Transverse colon (tissue), 4 donors: ENCODE results near the gene C5AR2. TPM values are rescaled to one million over a fixed set of nuclear protein-coding genes. Genes with fewer than 3 reads are reported as not detected.
"Not testable (repeated sequence)": the region's sequence is repeated elsewhere in the genome, so short reads cannot be mapped to it uniquely, and the experiment has no call there.

ENCODE experiments used
- DNase-seq: peaks from one replicate; pipeline ENCODE4 v3.0.0-alpha.2; 2019
- H3K27ac ChIP-seq, 4 donors: fragments of 200-600 bp; sonication (generic); 2 replicates each; pipeline ENCODE4 v1.5.1; 2016 to 2018; ENCODE audit warnings: inconsistent platforms in 4 of 4
- H3K27me3 ChIP-seq: fragments of 200-600 bp; sonication (generic); 2 replicates; pipeline ENCODE4 v1.5.1; 2017; ENCODE audit warnings: inconsistent platforms
- H3K36me3 ChIP-seq, 4 donors: fragments of 200-600 bp; sonication (generic); 2 replicates each; pipeline ENCODE4 v1.5.1; 2017 to 2019; ENCODE audit warnings: inconsistent platforms in 4 of 4
- H3K4me1 ChIP-seq, 4 donors: fragments of 200-600 bp; sonication (generic); 2 replicates each; pipeline ENCODE4 v1.5.1; 2017 to 2020; ENCODE audit warnings: inconsistent platforms in 4 of 4
- H3K4me3 ChIP-seq, 4 donors: fragments of 200-600 bp; sonication (generic); 1 replicate in 1 of 4; 2 replicates in 3 of 4; pipeline versions ENCODE4 v1.5.1 to v1.6.1; 2017 to 2019; ENCODE audit warnings: inconsistent platforms in 4 of 4
- H3K9me3 ChIP-seq, 2 donors: fragments of 200-600 bp; sonication (generic); 2 replicates each; pipeline ENCODE4 v1.5.1; 2017 to 2019; ENCODE audit warnings: inconsistent platforms in 2 of 2
- EP300 ChIP-seq: sonication (generic); formaldehyde crosslinking; IDR thresholded peaks from one replicate; pipeline ENCODE4 v1.6.1; 2017; ENCODE audit warnings: antibody characterized with exemption, low read depth
- POLR2A ChIP-seq: fragments of 450-650 bp; IDR thresholded peaks from one replicate; pipeline ENCODE4 v1.6.1; 2016; ENCODE audit warnings: antibody characterized with exemption, mild to moderate bottlenecking, moderate library complexity
- POLR2AphosphoS5 ChIP-seq, 3 donors: sonication (generic); formaldehyde crosslinking; IDR thresholded peaks; one replicate each; pipeline ENCODE4 v1.6.1; 2016; ENCODE audit warnings: antibody characterized with exemption in 3 of 3
- WGBS, 2 donors: methylation state at CpG; one replicate each; pipeline ENCODE4 v1.1.5; 2018; ENCODE audit warnings: low coverage in 1 of 2; 5-methylcytosine and 5-hydroxymethylcytosine counted together
- in situ Hi-C, 4 donors: fragments of 200-750 bp; cut with MboI; loops; one replicate each; pipeline versions ENCODE4 v1.15.0 to v1.15.1; 2017; ENCODE audit warnings: low sequenced_read_pairs in 3 of 4, low pct_ligation_motif_present in 1 of 4, low pct_unique_long_range_greater_than_20kb in 1 of 4
- intact Hi-C: fragments of 100-400 bp; cut with DNase I; formaldehyde crosslinking; loops from one replicate; pipeline ENCODE4 v1.15.1; 2023; ENCODE audit warnings: low total_unique reads
- total RNA-seq, 4 donors: library from RNA; depleted of rRNA; stranded (reverse); fragments of >200 nt; gene quantifications; one replicate each; pipeline ENCODE4 v1.1.0, GENCODE V29; 2016
- TF ChIP-seq, protein P1 (sequence below), 5 experiments: fragments of 200-600 bp in 3 of 5; fragments of 450-650 bp in 2 of 5; sonication (generic) in 3 of 5; IDR thresholded peaks; 1 replicate in 2 of 5; 2 replicates in 3 of 5; pipeline ENCODE4 v1.5.1; 2016 to 2017; ENCODE audit warnings: antibody characterized with exemption in 5 of 5, inconsistent platforms in 3 of 5, mild to moderate bottlenecking in 2 of 5, moderate library complexity in 1 of 5

Gene C5AR2
- total RNA-seq, result 1 to 10 TPM in 2 of 4 donors, under 1 TPM in 1, not detected in 1; 0.64 to 4.9 (median 2.0) TPM

DNA sequence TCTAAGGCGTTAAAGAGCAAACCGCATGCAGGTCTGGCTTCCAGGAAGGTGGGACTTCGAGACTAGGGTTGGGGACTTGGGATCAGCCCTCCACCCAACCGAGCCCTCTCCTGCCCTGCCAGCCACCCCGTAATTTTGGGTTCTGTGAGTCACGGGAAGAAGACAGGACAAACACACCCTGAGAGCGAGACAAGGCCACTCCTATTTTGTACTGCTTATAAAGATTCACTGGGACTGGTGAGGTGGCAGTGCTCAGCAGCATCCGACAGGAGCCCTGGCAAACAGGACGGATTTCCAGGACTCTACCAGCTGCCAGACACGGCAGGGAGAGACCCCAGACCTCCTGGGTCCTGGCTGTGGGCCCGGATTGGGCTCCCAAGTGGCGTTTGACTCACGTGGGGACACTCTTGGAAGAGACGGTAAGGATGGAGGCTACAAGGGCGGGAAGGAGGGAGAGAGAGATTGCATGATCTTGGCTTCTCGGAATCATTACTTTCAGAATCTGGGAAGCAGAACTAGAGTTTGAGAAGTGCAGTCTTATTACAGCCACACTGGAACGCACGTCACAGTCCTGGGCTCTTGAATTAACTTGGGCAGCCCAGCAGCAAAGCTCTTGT lies at the start of gene C5AR2:
C5AR2 (plus strand) TSS at position 245 of the 617 bp plus-strand sequence. CDS start 8,625 bp downstream, outside the sequence.
- 44 to 46% methylated on average over 8 to 18 of the region's 18 CpGs for WGBS, 2 donors
- Histone ChIP-seq H3K27me3 (no peaks in the 10 kb centered on the region), H3K4me3 (no peak within 1 kb of the TSS), H3K27ac (peak within 1 kb of the TSS; percentile 2 to 74 (median 30)), H3K36me3 (no peaks in the 10 kb centered on the region), H3K4me1 (no peaks in the 10 kb centered on the region), H3K9me3 (no peaks in the 10 kb centered on the region)
- peak; percentile 20 for TF ChIP-seq POLR2A
- no peak for TF ChIP-seq POLR2AphosphoS5 (IDR thresholded peaks at IDR 0.05)
- in situ Hi-C loops (no loop called here), intact Hi-C loops (no loop called here)
- DNase-seq, result no peak

DNA sequence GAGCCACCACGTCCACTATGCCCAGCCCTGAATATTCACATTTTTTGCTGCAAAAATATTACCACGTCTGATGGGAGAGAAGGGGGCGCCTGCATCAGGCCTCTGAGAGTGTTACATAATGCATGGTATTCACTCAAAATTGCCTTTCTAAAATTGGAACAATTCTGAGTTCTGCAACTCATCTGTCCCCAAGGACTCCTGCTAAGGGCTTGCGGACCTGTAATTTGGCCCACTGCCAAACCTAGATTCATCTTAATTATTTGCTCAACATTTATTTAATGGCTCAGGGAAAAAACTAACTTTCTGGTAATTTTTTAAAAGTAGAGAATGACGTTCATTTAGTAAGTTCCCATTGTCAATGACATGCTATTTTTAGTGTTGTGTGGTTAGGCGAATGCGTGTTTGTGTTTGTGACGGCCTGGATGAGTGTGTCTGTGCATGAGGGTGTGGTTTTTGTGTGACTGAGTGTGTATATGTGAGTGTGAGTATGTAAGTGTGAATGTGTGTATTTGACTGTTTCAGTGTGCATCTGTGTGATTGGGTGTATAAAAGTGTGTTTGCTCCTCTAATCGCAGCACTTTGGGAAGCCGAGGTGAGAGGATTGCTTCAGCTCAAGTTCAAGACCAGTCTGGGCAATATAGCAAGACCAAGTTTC lies 48.4 kb upstream of the C5AR2 start:
- intact Hi-C loops, result no loop called here
- H3K4me3 ChIP-seq, result no peak overlapping the region
- WGBS, 2 donors, result 77% methylated on average over 10 of the region's 10 CpGs; no CpG with 5 or more reads in 1 of the 2 donors
- H3K27me3 ChIP-seq, result no peaks in the 10 kb centered on the region
- H3K27ac ChIP-seq, result no peak overlapping the region
- no peak for TF ChIP-seq POLR2A
- TF ChIP-seq EP300, result no peak
- no peak for TF ChIP-seq POLR2AphosphoS5 (IDR thresholded peaks at IDR 0.05)
- TF ChIP-seq, protein P1, sequence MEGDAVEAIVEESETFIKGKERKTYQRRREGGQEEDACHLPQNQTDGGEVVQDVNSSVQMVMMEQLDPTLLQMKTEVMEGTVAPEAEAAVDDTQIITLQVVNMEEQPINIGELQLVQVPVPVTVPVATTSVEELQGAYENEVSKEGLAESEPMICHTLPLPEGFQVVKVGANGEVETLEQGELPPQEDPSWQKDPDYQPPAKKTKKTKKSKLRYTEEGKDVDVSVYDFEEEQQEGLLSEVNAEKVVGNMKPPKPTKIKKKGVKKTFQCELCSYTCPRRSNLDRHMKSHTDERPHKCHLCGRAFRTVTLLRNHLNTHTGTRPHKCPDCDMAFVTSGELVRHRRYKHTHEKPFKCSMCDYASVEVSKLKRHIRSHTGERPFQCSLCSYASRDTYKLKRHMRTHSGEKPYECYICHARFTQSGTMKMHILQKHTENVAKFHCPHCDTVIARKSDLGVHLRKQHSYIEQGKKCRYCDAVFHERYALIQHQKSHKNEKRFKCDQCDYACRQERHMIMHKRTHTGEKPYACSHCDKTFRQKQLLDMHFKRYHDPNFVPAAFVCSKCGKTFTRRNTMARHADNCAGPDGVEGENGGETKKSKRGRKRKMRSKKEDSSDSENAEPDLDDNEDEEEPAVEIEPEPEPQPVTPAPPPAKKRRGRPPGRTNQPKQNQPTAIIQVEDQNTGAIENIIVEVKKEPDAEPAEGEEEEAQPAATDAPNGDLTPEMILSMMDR (IDR thresholded peaks at IDR 0.05), result no peak
- no peaks in the 10 kb centered on the region for H3K4me1 ChIP-seq
- DNase-seq, result no peak
- in situ Hi-C loops, result loop anchor here in 3 of 4 donors (25.0 kb wide), 3 partner anchors 104 to 429 kb away; partner anchors contain the start of genes EHD2 (in 2 of the 3) and MEIS3 (in 1 of the 3)
- H3K9me3 ChIP-seq, result no peaks in the 10 kb centered on the region
- no peaks in the 10 kb centered on the region for H3K36me3 ChIP-seq

DNA sequence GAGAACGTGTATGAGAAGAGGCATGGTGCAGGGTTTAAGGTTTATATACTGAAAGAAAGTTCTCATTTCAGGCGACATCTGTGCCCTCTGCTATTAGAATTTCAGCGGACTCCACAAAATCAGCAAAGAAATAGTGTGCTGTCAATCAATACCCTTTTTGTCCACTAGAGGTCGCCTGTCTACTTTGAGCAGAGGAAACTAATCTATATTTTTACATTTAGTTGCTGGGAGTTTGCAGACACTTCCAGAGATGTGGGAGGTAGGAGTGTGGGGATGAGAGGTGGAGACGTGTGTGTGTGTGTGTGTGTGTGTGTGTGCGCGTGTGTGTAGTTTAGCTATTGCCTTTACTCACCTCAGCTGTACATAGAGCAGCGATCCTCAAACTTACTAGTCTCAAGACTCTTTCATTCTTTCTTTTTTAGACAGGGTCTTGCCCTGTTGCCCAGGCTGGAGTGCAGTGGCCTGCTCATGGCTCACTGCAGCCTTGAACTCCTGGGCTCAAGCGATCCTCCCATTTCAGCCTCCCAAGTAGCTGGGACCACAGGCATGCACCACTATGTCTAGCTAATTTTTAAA lies 47.6 kb upstream of the C5AR2 start:
- Histone ChIP-seq H3K36me3 (no peaks in the 10 kb centered on the region), H3K27me3 (no peaks in the 10 kb centered on the region), H3K27ac (no peak overlapping the region), H3K4me3 (no peak overlapping the region), H3K9me3 (no peaks in the 10 kb centered on the region), H3K4me1 (peaks cover 2 to 8% (median 5%) of the 10 kb centered on the region in 4 donors)
- TF ChIP-seq EP300 (no peak), POLR2AphosphoS5 (IDR thresholded peaks at IDR 0.05) (no peak), POLR2A (no peak)
- TF ChIP-seq, protein P1 (IDR thresholded peaks at IDR 0.05), result peak; percentile 85 to 97 (median 92)
- intact Hi-C loops (no loop called here), in situ Hi-C loops (loop anchor here in 3 of 4 donors (25.0 kb wide), 3 partner anchors 103 to 428 kb away; partner anchors contain the start of genes EHD2 (in 2 of the 3) and MEIS3 (in 1 of the 3))
- 0 to 33% methylated on average over 3 to 9 of the region's 9 CpGs for WGBS, 2 donors
- DNase-seq, result no peak

DNA sequence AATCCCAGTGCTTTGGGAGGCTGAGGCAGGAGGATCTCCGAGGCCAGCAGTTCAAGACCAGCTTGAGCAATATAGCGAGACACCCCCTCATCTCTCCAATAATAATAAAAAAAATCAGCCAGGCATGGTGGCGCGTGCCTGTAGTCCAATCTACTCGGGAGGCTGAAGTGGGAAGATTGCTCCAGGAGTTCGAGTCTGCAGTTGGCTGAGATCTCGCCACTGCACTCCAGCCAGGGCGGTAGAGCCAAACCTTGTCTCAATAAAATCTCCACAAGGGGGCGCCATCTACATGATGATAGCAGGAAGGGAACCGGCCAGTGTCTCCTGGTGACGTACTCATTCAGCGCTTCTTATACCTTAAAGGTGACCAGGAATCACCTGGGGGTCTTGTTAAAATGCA lies 35.9 kb upstream of the C5AR2 start:
- intact Hi-C loops, result no loop called here
- Histone ChIP-seq H3K4me3 (no peak overlapping the region), H3K9me3 (no peaks in the 10 kb centered on the region), H3K27me3 (no peaks in the 10 kb centered on the region), H3K27ac (no peak overlapping the region), H3K4me1 (peaks cover 0 to 5% (median 0%) of the 10 kb centered on the region in 4 donors), H3K36me3 (no peaks in the 10 kb centered on the region)
- WGBS, 2 donors, result 27% methylated on average over 12 of the region's 12 CpGs; no CpG with 5 or more reads in 1 of the 2 donors
- TF ChIP-seq POLR2A (no peak), POLR2AphosphoS5 (IDR thresholded peaks at IDR 0.05) (no peak), EP300 (no peak)
- TF ChIP-seq, protein P1 (IDR thresholded peaks at IDR 0.05), result peak; percentile 67 to 82 (median 78)
- DNase-seq, result peak; percentile 77
- in situ Hi-C loops, result loop anchor here (10.0 to 25.0 kb wide), 5 partner anchors 89 to 416 kb away; partner anchors contain the start of genes EHD2 (in 2 of the 4) and MEIS3 (in 1 of the 4)

DNA sequence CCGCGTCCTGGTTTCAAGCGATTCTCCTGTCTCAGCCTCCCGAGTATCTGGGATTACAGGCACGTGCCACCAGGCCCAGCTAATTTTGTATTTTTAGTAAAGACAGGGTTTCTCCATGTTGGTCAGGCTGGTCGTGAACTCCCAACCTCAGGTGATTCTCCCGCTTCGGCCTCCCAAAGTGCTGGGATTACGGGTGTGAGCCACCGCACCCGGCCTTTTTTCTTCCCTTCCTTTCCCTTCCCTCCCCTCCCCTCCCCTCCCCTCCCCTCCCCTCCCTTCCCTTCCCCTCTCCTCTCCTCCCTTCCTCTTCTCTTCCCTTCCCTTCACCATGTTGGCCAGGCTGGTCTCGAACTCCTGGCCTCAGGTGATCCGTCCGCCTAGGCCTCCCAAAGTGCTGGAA lies 31.1 kb upstream of the C5AR2 start:
- DNase-seq, H3K4me1 ChIP-seq, H3K36me3 ChIP-seq, H3K9me3 ChIP-seq, H3K4me3 ChIP-seq, H3K27me3 ChIP-seq, intact Hi-C loops, H3K27ac ChIP-seq: not testable (repeated sequence)
- in situ Hi-C loops, result loop anchor here in 1 of 4 donors (25.0 kb wide), 1 partner anchor 411 kb away; the partner anchor contains the start of gene EHD2
- WGBS, 2 donors, result 90 to 98% methylated on average over 5 to 14 of the region's 14 CpGs
